ENCODE results near the gene GFM1.

DNA sequence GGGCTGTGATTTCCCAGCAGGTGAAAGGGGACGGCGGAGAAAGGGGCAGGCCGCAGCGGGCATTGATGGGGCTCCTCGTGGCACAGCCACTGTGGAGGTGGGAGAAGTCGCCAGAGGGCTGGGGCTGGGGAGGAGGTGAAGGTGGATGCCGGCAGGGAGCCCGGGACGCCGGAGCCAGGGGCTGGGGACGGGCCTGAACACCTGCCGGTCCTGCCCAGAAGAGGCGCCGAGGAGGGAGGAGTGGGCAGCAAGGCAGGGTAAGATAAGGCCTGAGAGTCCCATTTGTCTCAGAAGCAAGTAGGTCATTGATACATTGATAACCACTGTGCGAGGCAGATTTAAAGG, 88.5 kb downstream of the GFM1 start:
- TF ChIP-seq, protein P1, sequence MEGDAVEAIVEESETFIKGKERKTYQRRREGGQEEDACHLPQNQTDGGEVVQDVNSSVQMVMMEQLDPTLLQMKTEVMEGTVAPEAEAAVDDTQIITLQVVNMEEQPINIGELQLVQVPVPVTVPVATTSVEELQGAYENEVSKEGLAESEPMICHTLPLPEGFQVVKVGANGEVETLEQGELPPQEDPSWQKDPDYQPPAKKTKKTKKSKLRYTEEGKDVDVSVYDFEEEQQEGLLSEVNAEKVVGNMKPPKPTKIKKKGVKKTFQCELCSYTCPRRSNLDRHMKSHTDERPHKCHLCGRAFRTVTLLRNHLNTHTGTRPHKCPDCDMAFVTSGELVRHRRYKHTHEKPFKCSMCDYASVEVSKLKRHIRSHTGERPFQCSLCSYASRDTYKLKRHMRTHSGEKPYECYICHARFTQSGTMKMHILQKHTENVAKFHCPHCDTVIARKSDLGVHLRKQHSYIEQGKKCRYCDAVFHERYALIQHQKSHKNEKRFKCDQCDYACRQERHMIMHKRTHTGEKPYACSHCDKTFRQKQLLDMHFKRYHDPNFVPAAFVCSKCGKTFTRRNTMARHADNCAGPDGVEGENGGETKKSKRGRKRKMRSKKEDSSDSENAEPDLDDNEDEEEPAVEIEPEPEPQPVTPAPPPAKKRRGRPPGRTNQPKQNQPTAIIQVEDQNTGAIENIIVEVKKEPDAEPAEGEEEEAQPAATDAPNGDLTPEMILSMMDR (IDR thresholded peaks at IDR 0.05; ENCODE audit: insufficient read depth, low read length, poor library complexity, severe bottlenecking): no peak
- no peak for TF ChIP-seq EZH2phosphoT487 (conservative IDR thresholded peaks at IDR 0.05; ENCODE audit: low read length)
